ENCODE results near the gene C1orf21.

The C1orf21 gene

GRCh38 chr1:184425449-184426277 lies 38.8 kb downstream of the C1orf21 start:
- no peak for TF ChIP-seq CTCF (IDR thresholded peaks at IDR 0.05)

- no peak for TF ChIP-seq CTCF (IDR thresholded peaks at IDR 0.05)
These were observed 39.4 kb downstream of the C1orf21 start for GRCh38 chr1:184426278-184426674.

- TF ChIP-seq CTCF (IDR thresholded peaks at IDR 0.05), result no peak
These were observed 40.9 kb downstream of the C1orf21 start for GRCh38 chr1:184427722-184428121.

GRCh38 chr1:184428604-184429003 lies 41.8 kb downstream of the C1orf21 start:
- TF ChIP-seq CTCF (IDR thresholded peaks at IDR 0.05), result no peak

GRCh38 chr1:184429335-184429734 lies 42.5 kb downstream of the C1orf21 start:
- no peak for TF ChIP-seq CTCF (IDR thresholded peaks at IDR 0.05)

- no peak for TF ChIP-seq CTCF (IDR thresholded peaks at IDR 0.05)
These were observed 47.2 kb downstream of the C1orf21 start for GRCh38 chr1:184433956-184434502.

- TF ChIP-seq CTCF (IDR thresholded peaks at IDR 0.05), result no peak
These were observed 50.5 kb downstream of the C1orf21 start for GRCh38 chr1:184437291-184437690.
